GM12865 (cell line): ENCODE results near the gene UNC13A.

Source experiments
- DNase-seq: peaks from one replicate; pipeline ENCODE4 v3.0.0; 2010; ENCODE audit warnings: low read depth
- H3K4me3 ChIP-seq: 2 replicates; pipeline ENCODE4 v1.5.1; 2011; ENCODE audit warnings: mild to moderate bottlenecking, low read depth, low read length, control low read depth
- CTCF ChIP-seq: IDR thresholded peaks from 2 replicates; pipeline ENCODE4 v1.5.1; 2011; ENCODE audit warnings: low read length, control low read depth, low read depth, inconsistent platforms; ENCODE audit not compliant: insufficient read depth; ENCODE audit errors: missing control alignments

The UNC13A gene

GRCh38 chr19:17641181-17641580 is 47.0 kb downstream of the UNC13A start:
- no peak for DNase-seq
- no peak for TF ChIP-seq CTCF
- no peak overlapping the region for H3K4me3 ChIP-seq

- DNase-seq = no peak
- TF ChIP-seq CTCF = no peak
- H3K4me3 ChIP-seq = no peak overlapping the region
Measured at GRCh38 chr19:17633700-17634099, 54.5 kb downstream of the UNC13A start.

GRCh38 chr19:17632577-17632976 is 55.6 kb downstream of the UNC13A start:
- TF ChIP-seq CTCF = no peak
- no peak overlapping the region for H3K4me3 ChIP-seq
- DNase-seq = no peak

- no peak for TF ChIP-seq CTCF
- DNase-seq = no peak
- no peak overlapping the region for H3K4me3 ChIP-seq
Measured at GRCh38 chr19:17629760-17630159, 58.4 kb downstream of the UNC13A start.

GRCh38 chr19:17627921-17628320 is 60.2 kb downstream of the UNC13A start:
- no peak for DNase-seq
- TF ChIP-seq CTCF = no peak
- no peak overlapping the region for H3K4me3 ChIP-seq

GRCh38 chr19:17627161-17627560 is 61.0 kb downstream of the UNC13A start:
- no peak for DNase-seq
- no peak overlapping the region for H3K4me3 ChIP-seq
- no peak for TF ChIP-seq CTCF

GRCh38 chr19:17626456-17627015 is 61.6 kb downstream of the UNC13A start:
- no peak for TF ChIP-seq CTCF
- no peak for DNase-seq
- no peak overlapping the region for H3K4me3 ChIP-seq
